Bladder microvascular endothelial cell (primary cell): ENCODE measurements around the gene SLC30A10. TPM values are rescaled to one million over a fixed set of nuclear protein-coding genes. Genes with fewer than 3 reads are reported as not detected.

Experiments used
- total RNA-seq: library from RNA; depleted of rRNA; stranded (reverse); fragments of >200 nt; gene quantifications from 2 replicates; pipeline ENCODE4 v1.2.3, GENCODE V29; 2014

Gene SLC30A10
- total RNA-seq: not detected in 2 replicates

DNA sequence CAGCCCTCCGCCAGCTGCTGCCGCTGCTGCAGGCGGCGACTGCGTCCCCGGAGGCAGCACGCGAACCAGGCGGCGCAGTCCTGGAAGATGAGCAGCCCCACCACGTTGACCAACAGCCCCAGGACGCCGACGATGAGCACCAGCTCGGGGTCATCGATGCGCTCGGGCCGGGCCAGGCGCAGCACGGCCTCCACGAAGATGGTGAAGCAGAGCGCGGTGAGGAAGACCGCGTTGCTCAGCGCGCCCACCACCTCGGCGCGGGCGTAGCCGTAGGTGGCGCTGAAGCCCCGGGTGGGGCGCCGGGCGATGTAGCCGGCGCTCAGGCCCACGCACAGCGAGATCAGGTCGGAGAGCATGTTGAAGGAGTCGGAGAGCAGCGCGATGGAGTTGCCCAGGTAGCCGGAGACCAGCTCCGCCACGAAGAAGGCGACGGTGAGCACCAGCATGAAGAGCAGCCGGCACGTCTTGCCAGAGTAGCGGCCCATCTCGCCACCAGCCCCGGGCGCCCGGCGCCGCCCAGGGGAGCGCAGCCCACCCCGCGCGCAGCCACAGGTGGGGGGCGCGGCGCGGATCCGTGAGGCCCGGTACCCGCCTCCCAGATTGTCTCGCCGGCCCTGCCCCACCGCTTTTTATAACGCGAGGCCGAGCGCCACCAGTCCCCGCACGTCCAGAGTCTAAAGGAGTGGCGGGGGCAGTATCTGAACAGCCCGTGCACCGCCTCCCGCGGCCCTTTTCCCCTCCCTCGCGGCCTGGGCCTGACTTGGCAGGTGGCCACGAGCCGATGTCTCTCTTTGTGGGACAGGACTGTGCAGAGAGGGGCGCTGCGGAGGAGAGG, at the start of gene SLC30A10:
SLC30A10 (minus strand) TSS at position 602 of the 835 bp plus-strand sequence; CDS start at position 485, 117 bp downstream.

Other genes starting within 250 kb of the SLC30A10 start
- 91.6 and 146 TPM in 2 replicates for gene EPRS1, start 117.9 kb upstream of the SLC30A10 start, total RNA-seq
- gene BPNT1, start 161.2 kb upstream of the SLC30A10 start, total RNA-seq: 18.1 and 34.7 TPM in 2 replicates
- 80.1 and 96.7 TPM in 2 replicates for gene IARS2, start 165.6 kb upstream of the SLC30A10 start, total RNA-seq